Nephron (organoid): Measurements from ENCODE around the gene DGKD.

Source experiments
- H3K27ac Mint-ChIP-seq, 3 experiments: 2 replicates each; pipeline ENCODE4 v1.8.0; 2020; ENCODE audit warnings: mixed read lengths in 3 of 3, mild to moderate bottlenecking in 2 of 3, moderate library complexity in 1 of 3
- H3K27me3 Mint-ChIP-seq: 2 replicates; pipeline ENCODE4 v1.8.0; 2021; ENCODE audit warnings: low read depth, mild to moderate bottlenecking, moderate library complexity, mixed read lengths
- H3K36me3 Mint-ChIP-seq: 2 replicates; pipeline ENCODE4 v1.8.0; 2020; ENCODE audit warnings: low read depth, mixed read lengths
- H3K4me1 Mint-ChIP-seq: 2 replicates; pipeline ENCODE4 v1.8.0; 2020; ENCODE audit warnings: mixed read lengths
- H3K4me3 Mint-ChIP-seq, 3 experiments: 2 replicates each; pipeline ENCODE4 v1.8.0; 2020; ENCODE audit warnings: mild to moderate bottlenecking in 3 of 3, mixed read lengths in 3 of 3, moderate library complexity in 2 of 3
- H3K9me3 Mint-ChIP-seq: 2 replicates; pipeline ENCODE4 v1.8.0; 2020; ENCODE audit warnings: mixed read lengths
- CTCF ChIP-seq, 3 experiments: fragments of 200-600 bp; sonication (generic); IDR thresholded peaks; one replicate each; pipeline ENCODE4 v1.5.0; 2021; ENCODE audit warnings: antibody characterized with exemption in 3 of 3; ENCODE audit not compliant: unreplicated experiment in 3 of 3

The DGKD gene

GRCh38 chr2:233519787-233520611, 165.7 kb downstream of the DGKD start:
- Mint-ChIP-seq H3K4me3 (no peak overlapping the region), H3K27me3 (no peaks in the 10 kb centered on the region)
- no peak for TF ChIP-seq CTCF (IDR thresholded peaks at IDR 0.05; ENCODE audit: unreplicated experiment in 3 of 3)

More at GRCh38 chr2:233519787-233520611, 165.7 kb downstream of the DGKD start:
- H3K36me3 Mint-ChIP-seq: peaks cover 65% of the 10 kb centered on the region
- H3K27ac Mint-ChIP-seq: peak overlapping the region in 1 of 3 experiments; percentile 30
- no peaks in the 10 kb centered on the region for H3K9me3 Mint-ChIP-seq
- no peaks in the 10 kb centered on the region for H3K4me1 Mint-ChIP-seq
